Parathyroid adenoma (tissue), 2 donors: ENCODE results near the gene DDX56.

Source experiments
- H2AFZ ChIP-seq: fragments of 300-600 bp; sonication (generic); one replicate; pipeline ENCODE4 v1.7.0; 2017; ENCODE audit warnings: antibody characterized with exemption, mild to moderate bottlenecking
- H3K27ac ChIP-seq: fragments of 300-600 bp; sonication (generic); one replicate; pipeline ENCODE4 v1.7.0; 2017
- H3K27me3 ChIP-seq: fragments of 300-600 bp; sonication (generic); one replicate; pipeline ENCODE4 v1.7.0; 2017; ENCODE audit warnings: low read length; ENCODE audit not compliant: control insufficient read depth, insufficient read depth
- H3K36me3 ChIP-seq: fragments of 300-600 bp; sonication (generic); one replicate; pipeline ENCODE4 v1.7.0; 2017; ENCODE audit warnings: low read length; ENCODE audit not compliant: control insufficient read depth, insufficient read depth
- H3K4me1 ChIP-seq: fragments of 300-600 bp; sonication (generic); one replicate; pipeline ENCODE4 v1.7.0; 2017; ENCODE audit warnings: control low read depth
- H3K4me2 ChIP-seq: fragments of 300-600 bp; sonication (generic); one replicate; pipeline ENCODE4 v1.7.0; 2017; ENCODE audit warnings: low read length
- H3K4me3 ChIP-seq: fragments of 300-600 bp; sonication (generic); one replicate; pipeline ENCODE4 v1.7.0; 2017; ENCODE audit warnings: low read depth, low read length
- H3K79me2 ChIP-seq: fragments of 300-600 bp; sonication (generic); one replicate; pipeline ENCODE4 v1.7.0; 2017; ENCODE audit warnings: control low read depth
- H3K9ac ChIP-seq: fragments of 300-600 bp; sonication (generic); one replicate; pipeline ENCODE4 v1.7.0; 2017; ENCODE audit warnings: mild to moderate bottlenecking
- H3K9me3 ChIP-seq: fragments of 300-600 bp; sonication (generic); one replicate; pipeline ENCODE4 v1.7.0; 2017; ENCODE audit warnings: low read length; ENCODE audit not compliant: control insufficient read depth
- TF ChIP-seq, protein P1 (sequence below): fragments of 300-600 bp; sonication (generic); IDR thresholded peaks from one replicate; pipeline ENCODE4 v1.7.0; 2017; ENCODE audit warnings: antibody characterized with exemption, mild to moderate bottlenecking
- donor health status: primary hyperparathyroidism.

The DDX56 gene

DNA sequence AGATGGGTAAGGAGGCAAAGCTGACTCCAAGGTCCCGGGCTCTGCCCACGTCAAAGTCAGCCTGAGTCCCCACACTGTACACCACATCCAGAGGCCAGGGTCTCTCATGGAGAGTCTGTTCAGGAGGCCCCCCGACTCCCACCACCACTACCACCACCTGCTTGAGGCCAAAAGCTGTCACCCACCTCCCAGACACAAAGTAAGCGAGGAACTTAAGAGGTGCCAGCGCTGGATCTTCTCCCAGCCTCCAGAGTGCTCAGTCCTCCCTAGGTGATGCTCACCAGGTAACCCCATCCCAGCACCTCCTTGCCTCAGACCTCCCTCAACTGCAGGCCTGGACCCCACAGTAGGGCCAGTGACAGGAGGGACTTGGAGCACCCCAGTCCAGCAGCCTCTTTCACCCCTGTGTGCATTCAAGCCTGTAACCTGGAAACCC, 33.1 kb downstream of the DDX56 start:
- no peaks in the 10 kb centered on the region for H3K9me3 ChIP-seq
- H3K27me3 ChIP-seq: no peaks in the 10 kb centered on the region
- H3K27ac ChIP-seq: no peak overlapping the region
- H3K4me1 ChIP-seq: no peaks in the 10 kb centered on the region
- TF ChIP-seq, protein P1, sequence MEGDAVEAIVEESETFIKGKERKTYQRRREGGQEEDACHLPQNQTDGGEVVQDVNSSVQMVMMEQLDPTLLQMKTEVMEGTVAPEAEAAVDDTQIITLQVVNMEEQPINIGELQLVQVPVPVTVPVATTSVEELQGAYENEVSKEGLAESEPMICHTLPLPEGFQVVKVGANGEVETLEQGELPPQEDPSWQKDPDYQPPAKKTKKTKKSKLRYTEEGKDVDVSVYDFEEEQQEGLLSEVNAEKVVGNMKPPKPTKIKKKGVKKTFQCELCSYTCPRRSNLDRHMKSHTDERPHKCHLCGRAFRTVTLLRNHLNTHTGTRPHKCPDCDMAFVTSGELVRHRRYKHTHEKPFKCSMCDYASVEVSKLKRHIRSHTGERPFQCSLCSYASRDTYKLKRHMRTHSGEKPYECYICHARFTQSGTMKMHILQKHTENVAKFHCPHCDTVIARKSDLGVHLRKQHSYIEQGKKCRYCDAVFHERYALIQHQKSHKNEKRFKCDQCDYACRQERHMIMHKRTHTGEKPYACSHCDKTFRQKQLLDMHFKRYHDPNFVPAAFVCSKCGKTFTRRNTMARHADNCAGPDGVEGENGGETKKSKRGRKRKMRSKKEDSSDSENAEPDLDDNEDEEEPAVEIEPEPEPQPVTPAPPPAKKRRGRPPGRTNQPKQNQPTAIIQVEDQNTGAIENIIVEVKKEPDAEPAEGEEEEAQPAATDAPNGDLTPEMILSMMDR: no peak
- no peaks in the 10 kb centered on the region for H3K79me2 ChIP-seq
- H3K4me2 ChIP-seq: no peak overlapping the region
- H3K9ac ChIP-seq: no peak overlapping the region
- H3K36me3 ChIP-seq: no peaks in the 10 kb centered on the region
- no peak overlapping the region for H3K4me3 ChIP-seq
- no peak overlapping the region for H2AFZ ChIP-seq

DNA sequence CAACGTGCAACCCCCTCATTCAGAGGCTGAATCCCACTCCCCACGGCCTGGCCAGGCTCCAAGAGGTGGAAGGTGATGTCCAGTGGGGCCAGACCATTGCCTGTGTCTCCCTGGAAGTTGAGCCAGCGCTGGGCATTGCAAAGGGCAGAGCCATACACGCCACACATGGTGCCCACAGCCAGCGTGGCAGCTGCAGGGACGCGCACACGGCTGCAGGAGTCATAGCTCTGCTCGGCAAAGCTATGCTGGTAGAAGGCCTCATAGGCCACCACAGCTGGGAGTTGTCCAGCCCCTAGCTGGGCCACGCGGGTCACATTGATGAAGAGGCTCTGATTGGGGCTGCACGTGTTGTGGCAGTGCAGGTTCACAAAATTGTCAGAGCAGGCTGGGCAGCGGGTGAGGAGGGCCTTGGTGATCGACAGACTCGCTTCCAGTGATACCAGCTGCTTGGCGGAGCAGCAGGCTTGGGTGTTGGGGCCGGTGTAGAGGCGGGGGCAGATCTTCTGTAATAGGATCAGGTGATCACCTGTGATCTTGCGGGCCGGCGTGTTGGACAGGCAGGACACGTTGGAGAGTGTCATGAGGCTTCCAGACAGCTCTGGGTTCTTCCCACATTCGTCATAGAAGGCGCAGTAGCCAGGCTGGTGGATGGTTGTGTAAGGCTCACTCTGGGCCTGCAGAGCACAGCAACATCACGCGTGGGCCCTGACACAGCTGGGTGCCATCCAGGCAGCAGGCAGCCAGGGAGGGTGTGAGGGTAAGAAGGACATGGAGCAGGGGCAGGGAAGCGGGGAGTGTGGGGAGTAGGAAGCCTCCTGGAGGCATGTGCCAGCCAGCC, 33.8 kb downstream of the DDX56 start:
- Histone ChIP-seq H3K27me3 (no peaks in the 10 kb centered on the region), H3K4me2 (no peak overlapping the region), H2AFZ (no peak overlapping the region), H3K4me3 (no peak overlapping the region), H3K79me2 (no peaks in the 10 kb centered on the region), H3K27ac (no peak overlapping the region), H3K9ac (no peak overlapping the region), H3K36me3 (no peaks in the 10 kb centered on the region), H3K4me1 (no peaks in the 10 kb centered on the region), H3K9me3 (no peaks in the 10 kb centered on the region)
- TF ChIP-seq, protein P1: no peak

DNA sequence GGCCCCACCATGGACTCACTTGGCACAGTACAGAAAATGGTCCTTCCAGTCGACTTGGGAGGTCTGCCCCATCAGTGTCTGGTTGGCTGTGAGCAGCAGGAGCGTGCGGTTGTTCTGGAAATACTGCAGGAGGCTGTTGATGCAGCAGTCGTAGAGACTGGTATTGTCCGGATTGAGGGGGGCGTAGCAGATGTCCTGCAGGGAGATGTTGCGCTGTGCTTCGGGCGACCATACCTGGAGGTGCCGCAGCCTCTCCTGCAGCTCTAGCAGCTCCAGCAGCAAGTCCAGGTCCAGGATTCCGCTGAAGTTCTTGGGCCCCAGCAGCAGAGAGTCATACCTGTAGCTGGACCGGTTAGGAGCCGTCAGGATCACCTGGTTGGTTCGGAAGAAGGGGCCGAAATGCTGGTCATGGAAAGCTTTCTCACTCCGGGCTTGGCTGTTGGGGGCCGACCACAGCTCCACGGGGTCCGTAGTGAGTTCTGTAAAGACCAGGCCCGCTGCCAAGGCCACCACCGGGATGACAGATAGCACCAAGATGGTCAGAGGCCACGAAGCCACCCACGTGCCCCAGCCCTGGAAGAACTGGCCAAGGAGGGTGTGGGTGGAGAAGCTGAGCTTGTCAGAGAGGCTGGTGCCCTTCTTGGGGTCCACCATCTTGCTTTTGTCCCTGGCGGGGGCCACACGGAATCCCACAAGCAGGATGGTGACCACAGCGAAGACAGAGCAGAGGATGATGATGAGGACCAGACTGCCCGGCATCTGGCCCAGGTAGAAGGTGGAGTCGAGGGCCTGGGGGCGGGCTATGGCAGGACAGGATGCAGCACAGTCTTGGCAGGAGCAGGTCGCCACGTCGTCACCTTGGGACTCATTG, 34.7 kb downstream of the DDX56 start:
- no peak overlapping the region for H3K4me3 ChIP-seq
- TF ChIP-seq, protein P1: no peak
- no peaks in the 10 kb centered on the region for H3K4me1 ChIP-seq
- H3K79me2 ChIP-seq: no peaks in the 10 kb centered on the region
- H3K36me3 ChIP-seq: no peaks in the 10 kb centered on the region
- H3K27me3 ChIP-seq: no peaks in the 10 kb centered on the region
- H2AFZ ChIP-seq: no peak overlapping the region
- H3K4me2 ChIP-seq: no peak overlapping the region
- no peak overlapping the region for H3K27ac ChIP-seq
- H3K9ac ChIP-seq: no peak overlapping the region
- H3K9me3 ChIP-seq: no peaks in the 10 kb centered on the region

DNA sequence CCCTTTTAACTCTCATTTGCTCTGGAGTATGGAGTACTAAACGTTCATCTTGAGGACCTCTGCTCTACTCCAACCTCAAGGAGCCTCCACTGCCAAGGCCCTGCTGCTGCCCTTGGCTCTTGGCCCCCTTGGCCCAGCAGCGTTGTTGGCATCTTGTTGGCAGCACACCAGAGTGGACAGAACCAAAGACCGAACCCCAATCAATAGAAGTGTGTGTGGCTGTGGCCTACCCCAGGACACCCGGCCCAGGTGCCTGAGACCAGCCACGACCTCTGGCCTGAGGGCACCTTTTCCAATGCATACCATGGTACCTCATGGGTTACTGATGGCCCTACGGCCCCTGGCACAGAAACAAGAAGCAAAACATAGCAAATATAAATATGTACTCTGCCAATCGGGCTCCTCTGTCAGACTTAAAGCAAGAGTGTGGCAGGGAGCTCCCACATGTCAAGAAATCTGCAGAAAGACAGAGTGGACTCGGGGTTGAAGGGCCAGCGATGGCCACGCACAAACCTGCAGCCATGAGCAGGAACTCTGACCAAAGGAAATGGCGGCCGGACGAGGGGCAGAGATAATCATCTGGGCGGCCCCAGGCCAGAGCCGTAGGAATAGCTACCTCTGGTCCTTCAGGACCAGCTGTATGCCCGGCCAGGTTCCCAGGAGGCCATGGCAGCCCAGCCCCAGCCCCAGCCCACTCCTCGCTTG, 35.5 kb downstream of the DDX56 start:
- H3K79me2 ChIP-seq: no peaks in the 10 kb centered on the region
- H3K4me1 ChIP-seq: no peaks in the 10 kb centered on the region
- H3K4me3 ChIP-seq: no peak overlapping the region
- H3K9me3 ChIP-seq: no peaks in the 10 kb centered on the region
- no peak overlapping the region for H3K9ac ChIP-seq
- no peaks in the 10 kb centered on the region for H3K27me3 ChIP-seq
- H2AFZ ChIP-seq: no peak overlapping the region
- TF ChIP-seq, protein P1: no peak
- no peaks in the 10 kb centered on the region for H3K36me3 ChIP-seq
- H3K27ac ChIP-seq: no peak overlapping the region
- no peak overlapping the region for H3K4me2 ChIP-seq
